ENCODE results near the gene LEMD1. TPM values are rescaled to one million over a fixed set of nuclear protein-coding genes. Genes with fewer than 3 reads are reported as not detected.

Gene LEMD1
- total RNA-seq, 1 experiment from 2014 or later, result not detected

- ATAC-seq (no peak), DNase-seq (ENCODE audit: low read depth, low spot score) (no peak)
- H3K4me1 ChIP-seq (ENCODE audit: control insufficient read depth, insufficient read depth, low read length), result no peaks in the 10 kb centered on the region
- H3K36me3 ChIP-seq (ENCODE audit: control insufficient read depth, insufficient read depth, low read length), result no peaks in the 10 kb centered on the region
- POLR2A ChIA-PET, result no interaction called here
- BruUV-seq (replicated peaks), result no TSS peak
- no peak overlapping the region for H3K4me3 ChIP-seq (ENCODE audit: low read depth in 2 of 2, low read length in 2 of 2)
- in situ Hi-C loops (cut with HindIII; ENCODE audit: low pct_unique_long_range_greater_than_20kb, low sequenced_read_pairs) (no loop called here), intact Hi-C loops (cut with micrococcal nuclease; ENCODE audit: unreplicated experiment) (no loop called here)
- no peaks in the 10 kb centered on the region for H3K9me3 ChIP-seq (ENCODE audit: control insufficient read depth, insufficient read depth, low read depth, low read length)
- H3K27ac ChIP-seq (ENCODE audit: low read length), result no peak overlapping the region
- no peak for TF ChIP-seq CTCF (IDR thresholded peaks at IDR 0.05)
- TF ChIP-seq REST (IDR thresholded peaks at IDR 0.05; ENCODE audit: insufficient read depth in 1 of 2, low read depth in 2 of 2, low read length in 1 of 2), result no peak
- no peak for TF ChIP-seq SIN3A (IDR thresholded peaks at IDR 0.05; ENCODE audit: borderline replicate concordance, insufficient read depth, low read depth, low read length)
- TF ChIP-seq POLR2AphosphoS5 (IDR thresholded peaks at IDR 0.05; ENCODE audit: low read depth, low read length), result no peak
- TF ChIP-seq TCF7L2 (IDR thresholded peaks at IDR 0.05; ENCODE audit: low read depth, low read length), result no peak
- 0 out of 2 replicates have a peak, but pooled peaks cover 2% of the 10 kb centered on the region for H3K27me3 ChIP-seq (ENCODE audit: control insufficient read depth, insufficient read depth, low read length)
- CTCF ChIA-PET, result interaction anchor here (0.5 kb wide), 1 partner anchor 286 kb away, joined by 3 read pairs; no protein-coding TSS in a partner anchor
Observed at GRCh38 chr1:205371871-205372660, 49.8 kb downstream of the LEMD1 start.

- ChIA-PET CTCF (no interaction called here), POLR2A (no interaction called here)
- 0 out of 2 replicates have a peak, but pooled peaks cover 2% of the 10 kb centered on the region for H3K27me3 ChIP-seq (ENCODE audit: control insufficient read depth, insufficient read depth, low read length)
- ATAC-seq (no peak), DNase-seq (ENCODE audit: low read depth, low spot score) (no peak)
- in situ Hi-C loops (cut with HindIII; ENCODE audit: low pct_unique_long_range_greater_than_20kb, low sequenced_read_pairs) (no loop called here), intact Hi-C loops (cut with micrococcal nuclease; ENCODE audit: unreplicated experiment) (no loop called here)
- no peak overlapping the region for H3K4me3 ChIP-seq (ENCODE audit: low read depth in 2 of 2, low read length in 2 of 2)
- H3K9me3 ChIP-seq (ENCODE audit: control insufficient read depth, insufficient read depth, low read depth, low read length), result no peaks in the 10 kb centered on the region
- no peaks in the 10 kb centered on the region for H3K36me3 ChIP-seq (ENCODE audit: control insufficient read depth, insufficient read depth, low read length)
- H3K4me1 ChIP-seq (ENCODE audit: control insufficient read depth, insufficient read depth, low read length), result no peaks in the 10 kb centered on the region
- H3K27ac ChIP-seq (ENCODE audit: low read length), result no peak overlapping the region
- BruUV-seq (replicated peaks), result no TSS peak
- no peak for TF ChIP-seq SIN3A (IDR thresholded peaks at IDR 0.05; ENCODE audit: borderline replicate concordance, insufficient read depth, low read depth, low read length)
- no peak for TF ChIP-seq CTCF (IDR thresholded peaks at IDR 0.05)
- no peak for TF ChIP-seq POLR2AphosphoS5 (IDR thresholded peaks at IDR 0.05; ENCODE audit: low read depth, low read length)
- TF ChIP-seq REST (IDR thresholded peaks at IDR 0.05; ENCODE audit: insufficient read depth in 1 of 2, low read depth in 2 of 2, low read length in 1 of 2), result no peak
Observed at GRCh38 chr1:205370780-205371179, 51.1 kb downstream of the LEMD1 start.
